Measurements from ENCODE around the gene GOLGA8N.
"Not testable (repeated sequence)": the region's sequence is repeated elsewhere in the genome, so short reads cannot be mapped to it uniquely, and the experiment has no call there.

GOLGA8N gene

DNA sequence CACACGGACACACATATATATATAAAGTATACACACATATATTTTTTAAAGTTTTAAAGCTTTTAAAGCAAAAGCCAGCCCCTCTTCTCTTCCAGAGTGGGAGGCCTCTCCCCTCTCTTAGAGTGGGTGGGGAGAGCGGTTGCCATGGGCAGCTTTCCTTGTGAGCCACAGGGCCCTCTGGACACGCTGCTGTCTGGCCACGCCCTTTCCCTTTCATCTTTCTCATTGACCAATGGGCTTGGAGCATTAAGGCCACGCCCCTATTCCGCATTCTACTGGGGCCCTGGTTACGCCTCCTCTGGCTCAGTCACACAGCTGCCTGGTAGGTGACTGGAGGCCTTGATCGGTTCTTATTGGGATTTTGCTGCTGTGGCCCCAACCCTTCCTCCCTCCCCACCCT is at the start of gene GOLGA8N:
Gene GOLGA8N, plus strand, starts transcription at position 306 of the 400 bp plus-strand sequence.
- not testable (repeated sequence) for DNase-seq (ENCODE audit: low spot score); FAIRE-seq

DNA sequence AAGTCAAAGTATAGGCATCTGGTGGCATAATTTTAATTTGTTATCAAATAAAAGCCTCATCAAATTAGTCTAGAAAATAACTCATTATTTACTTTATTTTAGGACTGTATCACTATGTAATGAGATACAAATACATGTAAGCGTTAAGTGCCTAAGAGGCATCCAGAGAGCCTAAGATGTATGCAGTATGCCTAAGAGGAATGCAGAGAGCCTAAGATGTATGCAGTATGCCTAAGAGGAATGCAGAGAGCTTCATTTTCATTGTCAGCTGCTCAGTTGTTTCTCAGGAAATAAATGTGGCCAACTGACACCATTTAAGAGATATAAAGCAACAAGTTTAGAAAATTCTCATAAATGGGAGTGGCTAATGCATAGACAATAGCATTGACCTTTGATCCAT is 49.8 kb upstream of the GOLGA8N start:
- DNase-seq (ENCODE audit: low spot score); FAIRE-seq: not testable (repeated sequence)

DNA sequence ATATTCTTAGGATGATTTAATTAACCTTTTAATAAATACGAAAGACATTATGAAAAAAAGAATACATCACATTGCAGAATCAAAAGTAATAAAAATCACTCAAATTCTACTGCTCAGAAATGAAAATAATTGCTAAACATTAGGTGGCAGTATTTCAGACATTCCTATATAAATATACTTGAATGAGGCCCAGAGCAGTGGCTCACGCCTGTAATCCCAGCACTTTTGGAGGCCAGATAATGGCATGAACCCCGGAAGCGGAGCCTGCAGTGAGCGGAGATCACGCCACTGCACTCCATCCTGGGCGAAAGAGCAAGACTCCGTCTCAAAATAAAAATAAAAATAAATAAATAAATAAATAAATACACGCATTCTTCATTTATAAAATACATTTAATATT is 48.1 kb upstream of the GOLGA8N start:
- not testable (repeated sequence) for DNase-seq (ENCODE audit: low spot score); FAIRE-seq

DNA sequence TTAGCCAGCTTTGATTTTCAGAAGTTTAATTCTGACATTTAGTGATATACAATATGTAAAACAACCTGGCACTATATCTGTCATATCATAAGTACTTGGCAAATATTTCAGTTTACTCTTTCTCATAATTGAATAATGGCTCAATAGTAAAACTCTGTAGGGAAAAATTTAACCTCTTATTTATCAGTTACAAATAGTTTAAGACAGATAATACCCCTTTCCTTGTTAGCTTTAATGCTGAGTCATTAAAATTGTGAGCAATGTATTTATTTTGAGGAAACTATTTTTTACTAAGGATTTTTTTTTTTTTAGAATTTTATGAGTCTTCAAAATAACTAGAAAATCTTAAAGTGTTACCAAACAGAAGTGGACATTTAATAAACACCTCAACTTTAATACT is 38.7 kb upstream of the GOLGA8N start:
- not testable (repeated sequence) for FAIRE-seq; DNase-seq (ENCODE audit: low spot score)

DNA sequence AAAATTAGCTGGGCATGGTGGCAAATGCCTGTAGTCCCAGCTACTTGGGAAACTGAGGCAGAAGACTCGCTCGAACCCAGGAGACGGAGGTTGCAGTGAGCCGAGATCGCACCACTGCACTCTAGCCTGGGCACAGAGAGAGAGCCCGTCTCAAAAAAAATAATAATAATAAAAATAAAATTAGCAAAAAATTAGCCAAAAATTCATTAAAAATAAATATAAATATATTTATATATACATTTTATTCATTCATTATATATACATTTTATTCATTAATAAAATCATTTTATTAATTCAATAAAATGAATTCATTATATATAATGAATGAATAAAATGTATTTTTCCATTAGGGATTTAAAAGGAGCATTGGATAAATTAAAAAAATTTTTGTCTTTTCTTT is 31.1 kb upstream of the GOLGA8N start:
- not testable (repeated sequence) for FAIRE-seq

DNA sequence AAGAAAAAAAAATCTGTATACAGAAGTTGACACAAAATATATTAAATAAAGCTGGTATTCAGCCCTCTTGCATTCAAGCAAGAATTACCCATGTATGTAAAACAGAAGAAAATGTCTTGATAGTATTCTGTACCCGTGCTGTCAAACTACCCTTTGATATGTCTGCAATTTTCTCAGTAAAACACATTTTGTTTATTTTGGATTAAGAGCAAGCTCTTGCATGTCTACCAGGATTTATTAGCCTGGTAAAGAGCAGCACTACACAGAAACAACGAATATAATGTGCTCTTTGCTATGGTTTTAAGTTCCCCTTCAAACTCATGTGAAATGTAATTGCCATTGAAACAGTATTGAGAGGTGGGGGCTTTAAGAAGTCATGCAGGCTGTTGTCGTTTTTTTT is 24.3 kb upstream of the GOLGA8N start:
- DNase-seq (ENCODE audit: low spot score); FAIRE-seq: not testable (repeated sequence)

More for the DNA sequence above, 31.1 kb upstream of the GOLGA8N start:
- not testable (repeated sequence) for DNase-seq (ENCODE audit: low spot score)

DNA sequence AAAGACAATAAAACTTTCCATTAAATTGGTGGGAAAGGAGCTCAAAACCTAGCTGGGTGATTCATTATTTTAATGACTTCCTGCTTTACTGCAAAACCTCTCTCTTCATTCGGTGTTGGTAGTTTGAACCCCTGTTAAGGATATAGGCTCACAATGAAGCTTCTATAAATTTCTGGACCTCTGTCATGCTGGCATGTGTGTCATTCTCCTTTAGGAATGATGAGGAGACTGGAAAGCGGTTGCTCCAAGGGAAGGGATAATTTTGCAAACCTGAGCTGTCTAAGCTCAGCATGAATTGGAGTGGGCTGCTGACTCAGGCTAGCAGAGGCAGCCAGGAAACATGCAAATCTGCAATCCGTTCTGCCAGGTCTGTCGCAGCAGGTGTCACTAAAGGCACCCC is 14.8 kb upstream of the GOLGA8N start:
- not testable (repeated sequence) for DNase-seq (ENCODE audit: low spot score); FAIRE-seq

DNA sequence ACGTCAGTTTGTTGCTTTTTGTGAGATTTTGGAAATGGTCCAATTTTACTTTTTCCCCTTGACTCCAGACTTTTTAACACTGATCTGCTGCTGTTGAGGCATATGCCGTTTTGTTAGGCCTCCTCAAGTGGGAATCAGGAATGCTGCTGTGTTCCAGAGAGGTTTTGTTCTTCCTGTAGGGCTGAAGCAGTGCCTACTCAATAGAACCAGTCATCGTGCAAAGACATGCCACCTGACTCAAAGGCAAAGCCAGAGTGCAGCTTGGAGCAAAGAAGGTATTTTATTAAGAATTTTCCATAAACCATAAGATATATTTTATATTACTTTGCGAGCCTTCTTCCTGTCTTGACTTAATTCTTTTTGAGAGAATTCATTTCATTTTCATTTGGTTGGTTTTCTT is 7.4 kb upstream of the GOLGA8N start:
- FAIRE-seq; DNase-seq (ENCODE audit: low spot score): not testable (repeated sequence)

DNA sequence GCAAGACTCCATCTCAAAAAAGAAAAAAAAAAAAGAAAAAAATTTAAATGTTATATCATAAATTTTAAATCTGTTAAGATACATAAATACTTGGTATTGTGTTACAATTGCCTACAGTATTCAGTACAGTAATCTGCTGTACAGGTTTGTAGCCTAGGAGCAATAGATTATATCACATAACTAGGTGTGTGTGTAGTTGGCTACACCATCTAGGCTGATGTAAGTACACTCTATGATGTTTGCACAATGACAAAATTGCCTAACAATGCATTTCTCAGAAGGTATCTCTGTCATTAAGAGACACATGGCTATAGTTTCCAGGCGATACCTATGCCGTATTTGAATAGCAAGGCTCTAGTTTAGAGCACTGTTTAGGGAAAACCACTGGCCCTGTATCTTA is 16.3 kb downstream of the GOLGA8N start:
- not testable (repeated sequence) for FAIRE-seq; DNase-seq (ENCODE audit: low spot score)

DNA sequence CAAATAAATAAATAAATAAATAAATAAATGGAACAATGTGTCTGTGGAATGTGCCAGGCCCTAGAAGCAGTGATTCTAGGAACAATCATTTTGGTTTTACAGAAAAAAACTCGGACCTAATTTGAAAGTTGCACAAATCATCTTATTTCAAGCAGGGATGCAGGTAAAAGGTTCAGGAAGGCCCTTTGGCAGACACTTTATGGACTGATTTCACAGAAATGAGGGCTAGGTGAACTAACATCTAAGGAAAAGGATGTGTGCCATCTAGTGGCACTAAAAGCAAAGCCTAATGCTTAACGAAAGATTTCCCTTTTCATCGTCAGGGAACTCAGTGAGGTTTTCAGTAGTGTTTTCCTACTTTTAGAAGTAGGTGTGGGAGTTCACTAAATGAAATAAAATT is 17.5 kb downstream of the GOLGA8N start:
- FAIRE-seq; DNase-seq (ENCODE audit: low spot score): not testable (repeated sequence)

DNA sequence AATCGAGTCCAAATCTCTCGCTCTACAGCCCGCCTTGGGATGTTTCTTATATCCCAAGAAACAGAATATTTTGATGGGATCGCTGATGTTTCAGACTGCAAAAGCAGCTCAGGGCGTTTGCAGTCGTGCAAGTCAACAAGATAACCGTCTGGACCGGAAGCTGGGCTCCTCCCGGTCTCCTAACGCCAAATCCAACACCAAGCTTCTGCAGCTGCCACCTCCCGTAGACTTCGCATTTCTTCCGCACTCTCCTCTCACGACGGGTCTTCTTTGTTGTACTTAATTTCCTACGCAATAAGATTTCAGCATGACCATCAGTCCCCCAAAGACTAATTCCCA is 21.4 kb downstream of the GOLGA8N start:
- not testable (repeated sequence) for FAIRE-seq; DNase-seq (ENCODE audit: low spot score)

DNA sequence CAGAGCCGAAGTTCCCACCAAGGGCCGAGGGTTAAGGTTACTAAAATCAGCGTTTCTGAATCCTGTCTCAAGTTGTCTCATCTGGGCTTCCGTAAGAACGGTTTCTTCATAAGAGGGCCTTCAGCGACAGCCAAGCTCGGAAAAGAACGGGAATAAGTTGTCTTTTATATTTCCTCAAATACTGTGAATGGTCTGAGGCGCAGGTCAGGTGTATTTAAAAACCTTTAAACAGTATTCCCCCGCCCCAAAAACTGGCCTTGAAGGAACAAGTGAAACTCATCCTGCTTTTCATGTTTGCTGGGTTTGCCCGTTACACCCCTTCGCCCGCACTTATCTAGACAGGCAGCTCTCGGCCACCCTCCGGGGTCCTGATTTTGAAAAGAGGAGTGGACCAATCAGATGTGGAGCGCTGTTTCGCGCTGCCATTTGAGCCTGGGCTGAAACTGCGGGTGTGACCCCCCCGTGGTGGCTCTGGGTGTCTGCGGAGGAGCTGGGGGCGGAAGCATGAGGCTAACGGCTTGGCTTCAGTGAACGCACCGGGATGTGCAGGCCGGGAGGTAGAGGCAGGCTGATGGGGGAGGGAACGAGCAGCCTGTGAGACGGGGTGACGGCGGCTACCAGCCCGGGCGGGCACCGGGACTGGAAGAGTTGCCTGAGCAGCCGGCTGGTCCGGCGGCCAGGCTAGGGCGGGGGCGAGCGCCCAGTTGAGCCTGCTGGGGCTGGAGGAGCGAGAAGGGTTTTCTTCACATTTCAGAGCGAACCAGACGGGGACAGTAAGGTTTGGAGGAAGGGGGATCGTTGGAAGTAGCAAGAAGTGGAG is 22.0 kb downstream of the GOLGA8N start, which contains the start of gene ARHGAP11A:
Gene ARHGAP11A, plus strand, starts transcription at position 454 of the 820 bp plus-strand sequence. CDS start 708 bp downstream, outside the sequence.
- not testable (repeated sequence) for FAIRE-seq
- peak; percentile 51 for DNase-seq (ENCODE audit: low spot score)

DNA sequence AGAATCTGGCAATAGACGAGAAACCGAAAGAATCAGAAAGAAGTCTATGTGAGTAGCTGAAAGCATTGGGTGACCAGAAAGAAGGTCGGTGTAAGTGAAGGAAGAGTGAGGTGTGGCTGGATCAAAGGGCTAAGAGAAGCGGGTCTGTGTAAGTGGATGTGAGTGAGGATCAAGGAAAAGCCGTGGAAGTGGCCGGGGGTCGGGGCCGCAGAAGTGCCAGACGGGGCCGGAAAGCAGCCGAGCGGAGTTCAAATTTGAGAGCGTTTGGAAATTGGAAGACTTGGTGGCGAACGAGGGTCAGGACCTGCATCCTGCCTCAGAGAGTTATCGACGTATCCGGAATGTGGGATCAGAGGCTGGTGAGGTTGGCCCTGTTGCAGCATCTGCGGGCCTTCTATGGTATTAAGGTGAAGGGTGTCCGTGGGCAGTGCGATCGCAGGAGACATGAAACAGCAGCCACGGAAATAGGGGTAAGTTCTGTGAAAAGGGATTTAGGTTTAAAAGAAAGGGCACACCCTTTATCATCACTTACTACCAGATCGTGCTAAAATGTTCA is 22.7 kb downstream of the GOLGA8N start:
- not testable (repeated sequence) for DNase-seq (ENCODE audit: low spot score); FAIRE-seq

DNA sequence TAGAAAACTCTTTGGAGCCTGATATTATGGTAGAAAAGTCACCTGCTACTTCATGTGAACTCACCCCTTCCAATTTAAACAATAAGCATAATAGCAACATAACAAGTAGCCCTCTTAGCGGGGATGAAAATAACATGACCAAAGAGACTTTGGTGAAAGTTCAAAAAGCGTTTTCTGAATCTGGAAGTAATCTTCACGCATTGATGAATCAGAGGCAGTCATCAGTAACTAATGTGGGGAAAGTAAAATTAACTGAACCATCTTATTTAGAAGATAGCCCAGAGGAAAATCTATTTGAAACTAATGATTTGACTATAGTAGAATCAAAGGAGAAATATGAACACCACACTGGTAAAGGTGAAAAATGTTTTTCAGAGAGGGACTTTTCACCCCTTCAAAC is 43.2 kb downstream of the GOLGA8N start:
- DNase-seq (ENCODE audit: low spot score) (no peak), FAIRE-seq (no peak)

DNA sequence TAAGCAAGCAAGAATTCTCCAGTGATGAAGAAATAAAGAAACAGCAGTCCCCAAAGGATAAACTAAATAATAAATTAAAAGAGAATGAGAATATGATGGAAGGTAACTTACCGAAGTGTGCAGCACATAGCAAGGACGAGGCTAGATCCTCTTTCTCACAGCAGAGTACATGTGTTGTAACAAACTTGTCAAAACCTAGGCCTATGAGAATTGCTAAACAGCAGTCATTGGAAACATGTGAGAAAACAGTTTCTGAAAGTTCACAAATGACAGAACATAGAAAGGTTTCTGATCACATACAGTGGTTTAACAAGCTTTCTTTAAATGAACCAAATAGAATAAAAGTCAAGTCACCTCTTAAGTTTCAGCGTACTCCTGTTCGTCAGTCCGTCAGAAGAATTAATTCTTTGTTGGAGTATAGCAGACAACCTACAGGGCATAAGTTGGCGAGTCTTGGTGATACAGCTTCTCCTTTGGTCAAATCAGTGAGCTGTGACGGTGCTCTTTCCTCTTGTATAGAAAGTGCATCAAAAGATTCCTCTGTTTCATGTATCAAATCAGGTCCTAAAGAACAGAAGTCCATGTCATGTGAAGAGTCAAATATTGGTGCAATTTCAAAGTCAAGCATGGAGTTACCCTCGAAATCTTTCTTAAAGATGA is 43.8 kb downstream of the GOLGA8N start:
- FAIRE-seq (no peak), DNase-seq (ENCODE audit: low spot score) (no peak)

DNA sequence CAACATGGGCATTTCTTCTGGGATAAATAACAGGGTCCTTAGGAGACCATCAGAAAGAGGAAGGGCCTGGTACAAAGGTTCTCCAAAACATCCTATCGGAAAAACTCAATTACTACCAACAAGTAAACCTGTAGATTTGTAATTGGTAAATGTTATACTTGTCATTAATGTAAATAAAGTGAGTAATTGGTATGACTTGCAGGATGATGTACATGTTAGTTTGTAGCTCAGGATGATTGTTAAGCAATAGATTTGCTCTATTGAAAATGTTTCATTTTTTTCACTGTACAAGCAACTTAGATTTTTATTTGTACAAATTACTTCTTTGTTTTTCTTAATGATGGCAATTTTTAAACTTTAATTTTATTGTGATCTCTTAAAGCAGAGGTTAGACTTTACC is 44.4 kb downstream of the GOLGA8N start:
- DNase-seq (ENCODE audit: low spot score) = no peak
- no peak for FAIRE-seq

DNA sequence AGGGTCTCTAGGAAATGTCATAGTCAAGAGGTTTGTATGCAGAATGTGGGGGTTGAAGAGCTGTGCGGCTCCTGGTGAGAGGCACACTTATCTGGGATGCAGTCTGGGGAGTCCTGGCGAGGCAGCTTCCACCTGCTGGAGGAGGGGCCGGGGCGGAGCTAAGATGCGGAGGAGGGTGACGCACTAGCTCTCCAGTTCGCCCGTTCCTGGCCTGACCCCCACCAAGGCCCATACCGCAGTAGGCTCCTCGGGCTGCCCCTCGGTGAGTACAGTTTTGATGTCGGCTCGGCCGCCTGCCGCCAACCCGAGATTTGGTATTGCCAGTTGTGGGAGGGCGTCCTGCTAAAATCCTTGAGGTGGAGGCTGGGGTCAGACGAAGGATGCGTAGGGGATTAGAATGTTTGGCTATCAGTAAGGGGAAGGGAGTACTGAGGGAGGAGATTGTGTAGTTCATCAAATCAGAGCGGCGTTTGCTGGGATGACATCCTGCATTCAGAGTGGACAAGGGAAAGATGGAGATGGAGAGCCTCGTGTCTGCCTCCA is 48.3 kb downstream of the GOLGA8N start, which contains the start of gene SCG5:
Gene SCG5, plus strand, starts transcription at position 194 of the 543 bp plus-strand sequence. CDS start 1,883 bp downstream, outside the sequence.
- no peak for FAIRE-seq
- DNase-seq (ENCODE audit: low spot score) = no peak

DNA sequence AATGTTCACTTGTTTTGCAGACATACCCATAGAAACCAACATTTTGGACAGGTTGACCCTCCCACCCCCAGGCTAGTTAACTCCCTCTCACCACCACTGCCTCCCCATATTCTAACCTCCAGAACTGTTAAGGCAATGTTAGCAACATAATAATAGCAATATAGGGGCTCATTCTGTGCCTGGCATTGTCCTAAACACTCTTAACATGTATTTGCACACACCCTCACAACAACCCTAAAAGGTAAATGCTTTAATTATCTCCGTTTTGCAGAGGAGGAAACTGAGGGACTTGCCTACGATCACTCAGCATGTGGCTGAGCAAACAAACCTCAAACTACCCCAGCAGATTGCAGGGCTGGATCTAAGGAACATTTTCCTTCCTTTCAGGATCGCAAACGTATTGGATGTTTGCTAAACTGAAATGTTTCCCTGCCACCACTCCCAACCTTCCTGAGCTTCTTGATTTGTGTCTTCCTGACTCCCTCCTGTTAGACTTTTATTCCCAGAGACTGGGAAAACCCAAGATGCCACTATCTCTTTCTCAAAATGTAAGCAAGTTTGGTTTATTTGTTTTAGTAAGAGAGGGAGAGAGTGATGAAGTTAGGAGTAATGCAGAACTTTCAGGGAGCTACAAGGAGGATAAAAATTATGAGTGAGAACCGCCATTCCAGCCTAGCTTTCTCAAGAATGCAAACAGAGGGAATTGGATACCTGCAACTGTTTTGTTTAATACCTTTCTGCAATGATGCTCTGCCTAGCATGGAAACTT is 49.6 kb downstream of the GOLGA8N start:
- DNase-seq (ENCODE audit: low spot score) = no peak
- FAIRE-seq = no peak

DNA sequence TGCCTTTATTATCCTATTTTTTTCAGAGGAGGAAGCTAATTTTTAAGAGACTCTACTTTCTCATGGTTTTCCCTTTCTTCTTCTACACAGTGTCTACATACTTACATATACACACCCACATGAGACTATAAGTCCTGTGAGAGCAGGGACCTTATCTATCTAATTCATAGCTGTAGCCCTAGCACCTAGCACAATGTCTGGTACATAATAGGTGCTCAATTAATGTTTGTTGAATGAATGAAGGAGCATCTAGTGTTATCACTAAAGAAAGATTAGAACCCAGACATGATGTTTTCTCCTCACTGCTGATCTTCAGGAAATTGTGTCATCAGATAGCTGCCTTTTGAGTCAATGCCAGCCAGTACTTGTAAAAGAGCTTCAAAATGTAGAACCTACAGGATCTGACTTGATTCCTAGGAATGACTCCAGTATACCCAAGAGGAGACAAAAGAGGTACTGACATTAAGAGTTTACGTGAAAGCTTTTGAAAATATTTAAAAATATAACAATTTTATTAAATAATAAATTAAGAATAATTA is 50.7 kb downstream of the GOLGA8N start:
- DNase-seq (ENCODE audit: low spot score) (no peak), FAIRE-seq (no peak)

DNA sequence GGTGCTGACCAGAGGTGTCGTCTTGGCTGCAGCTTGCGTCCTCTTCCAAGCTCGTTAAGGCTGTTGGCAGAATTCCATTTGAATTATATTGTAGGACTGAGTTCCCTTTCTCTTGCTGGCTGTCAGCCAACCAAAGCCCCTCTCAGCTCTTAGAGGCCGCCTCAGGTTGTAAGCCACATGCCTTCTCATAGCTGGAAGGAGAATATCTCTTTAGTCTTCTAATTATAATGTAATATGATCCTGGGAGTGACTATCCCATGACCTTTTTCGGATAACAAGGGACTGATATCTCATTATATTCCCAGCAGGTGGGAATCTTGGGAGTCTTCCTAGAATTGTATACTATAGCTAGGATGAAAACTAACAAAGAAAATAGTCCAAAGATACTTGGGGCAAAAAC is 53.0 kb downstream of the GOLGA8N start:
- FAIRE-seq = no peak
- no peak for DNase-seq (ENCODE audit: low spot score)

DNA sequence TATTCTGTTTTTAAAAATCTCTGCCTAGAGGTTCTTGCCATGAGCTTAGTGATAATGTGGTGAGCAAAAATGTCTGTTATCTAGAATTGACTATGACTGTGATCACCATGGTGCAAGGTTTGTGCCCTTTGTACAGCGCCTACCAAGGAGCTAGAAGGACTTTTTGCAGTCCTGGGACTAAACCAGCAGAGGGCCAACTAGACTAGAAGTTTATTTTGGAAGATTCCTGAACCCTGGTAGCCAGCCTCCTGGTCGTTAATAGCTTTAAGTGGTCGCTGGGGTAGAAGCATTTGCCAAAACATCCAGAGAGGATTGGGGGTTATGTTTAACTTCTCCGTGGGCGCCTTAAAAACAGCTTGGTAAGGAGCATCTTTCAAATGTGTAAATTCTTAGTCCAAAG is 56.1 kb downstream of the GOLGA8N start:
- FAIRE-seq (no peak), DNase-seq (ENCODE audit: low spot score) (peak; percentile 34)

All from urothelium cell line (cell line).